HCT116 (cell line): Measurements from ENCODE around the gene RAB31. TPM values are rescaled to one million over a fixed set of nuclear protein-coding genes. Genes with fewer than 3 reads are reported as not detected.

Experiments
- ATAC-seq: fragments of 200-7000 bp; cut with Tn5 transposase; 2 replicates; pipeline ENCODE4 v1.9.1; 2020; ENCODE audit warnings: mild to moderate bottlenecking, moderate library complexity
- BruUV-seq: library from RNA; stranded (reverse); fragments of 400-500 nt; replicated peaks from 2 replicates; lab custom pipeline; 2021; lab: Mats Ljungman, UMichigan
- CTCF ChIA-PET: fragments of 300-600 bp; sonication (Branson Sonifier 250); formaldehyde crosslinking; loops from one replicate; lab custom pipeline; 2021; ENCODE audit warnings: antibody characterized with exemption; lab: Charles Lee
- POLR2A ChIA-PET: fragments of 300-600, 350-600 bp; sonication (Branson Sonifier 250); formaldehyde crosslinking; loops from one replicate; lab custom pipeline; 2021; ENCODE audit warnings: antibody characterized with exemption; lab: Charles Lee
- RAD21 ChIA-PET, 2 experiments: fragments of 300-600 bp; sonication (Branson Sonifier 250); formaldehyde crosslinking; loops; one replicate each; lab custom pipeline; 2023; ENCODE audit warnings: low total read pairs in 2 of 2; ENCODE audit not compliant: uncharacterized antibody in 2 of 2, unreplicated experiment in 2 of 2, low non-redundant PET in 1 of 2; lab: Charles Lee
- DNase-seq: peaks from one replicate; pipeline ENCODE4 v3.0.0-alpha.2; 2010; ENCODE audit warnings: low read depth, low spot score
- H2AFZ ChIP-seq: fragments of 200-600 bp; shearing (Covaris generic), sonication (generic); 2 replicates; pipeline ENCODE4 v1.6.1; 2017; ENCODE audit warnings: low read depth, mixed run types, mixed read lengths, antibody characterized with exemption, low read length; ENCODE audit not compliant: poor library complexity, severe bottlenecking
- H3K27ac ChIP-seq: 2 replicates; pipeline ENCODE4 v1.5.1; 2012; ENCODE audit warnings: low read depth, low read length
- H3K27me3 ChIP-seq: fragments of 200-600 bp; sonication (generic); 2 replicates; pipeline ENCODE4 v1.6.1; 2016; ENCODE audit warnings: mixed run types, low read length, mixed read lengths; ENCODE audit not compliant: insufficient read depth
- H3K36me3 ChIP-seq, 2 experiments: fragments of 200-500 bp in 1 of 2; fragments of 200-600 bp in 1 of 2; sonication (Bioruptor generic) in 1 of 2; sonication (generic) in 1 of 2; 2 replicates each; pipeline versions ENCODE4 v1.5.1 to v1.6.1; 2014 to 2016; ENCODE audit warnings: low read length in 2 of 2, inconsistent platforms in 1 of 2, mixed read lengths in 1 of 2, mixed run types in 1 of 2; ENCODE audit not compliant: insufficient read depth in 2 of 2, control insufficient read depth in 1 of 2
- H3K4me1 ChIP-seq, 2 experiments: fragments of 200-600 bp in 1 of 2; sonication (generic) in 1 of 2; 2 replicates each; pipeline versions ENCODE4 v1.5.1 to v1.6.1; 2012 to 2017; ENCODE audit warnings: low read length in 2 of 2, inconsistent platforms in 1 of 2, mild to moderate bottlenecking in 1 of 2, mixed read lengths in 1 of 2, mixed run types in 1 of 2, moderate library complexity in 1 of 2; ENCODE audit not compliant: insufficient read depth in 2 of 2, control insufficient read depth in 1 of 2
- H3K4me2 ChIP-seq: fragments of 200-600 bp; sonication (generic); 2 replicates; pipeline ENCODE4 v1.6.1; 2017; ENCODE audit warnings: mixed run types, low read length, mixed read lengths
- H3K4me3 ChIP-seq, 2 experiments: fragments of 200-600 bp in 1 of 2; sonication (generic) in 1 of 2; replicated peaks in 1 of 2; 2 replicates each; pipeline ENCODE4 v1.5.1; 2011 to 2016; ENCODE audit warnings: low read length in 2 of 2, control low read depth in 1 of 2, low read depth in 1 of 2, mild to moderate bottlenecking in 1 of 2, mixed read lengths in 1 of 2, mixed run types in 1 of 2
- H3K79me2 ChIP-seq: fragments of 200-600 bp; sonication (generic); 2 replicates; pipeline ENCODE4 v1.6.1; 2017; ENCODE audit warnings: mild to moderate bottlenecking, mixed run types, low read length, moderate library complexity, mixed read lengths; ENCODE audit not compliant: insufficient read depth
- H3K9ac ChIP-seq: fragments of 200-600 bp; sonication (generic); 2 replicates; pipeline ENCODE4 v1.6.1; 2016; ENCODE audit warnings: low read length, mixed read lengths
- H3K9me2 ChIP-seq: fragments of 200-600 bp; sonication (generic), shearing (Covaris generic); 2 replicates; pipeline ENCODE4 v1.6.1; 2017; ENCODE audit warnings: mixed run types, mild to moderate bottlenecking, moderate library complexity; ENCODE audit not compliant: insufficient read depth
- H3K9me3 ChIP-seq, 2 experiments: fragments of 200-500 bp in 1 of 2; fragments of 200-600 bp in 1 of 2; sonication (Bioruptor generic) in 1 of 2; sonication (generic) in 1 of 2; 2 replicates each; pipeline ENCODE4 v1.6.1; 2014 to 2017; ENCODE audit warnings: low read length in 2 of 2, mixed read lengths in 2 of 2, inconsistent platforms in 1 of 2, low read depth in 1 of 2, mild to moderate bottlenecking in 1 of 2, mixed run types in 1 of 2, moderate library complexity in 1 of 2; ENCODE audit not compliant: control insufficient read depth in 1 of 2, insufficient read depth in 1 of 2
- H4K20me1 ChIP-seq: fragments of 200-600 bp; sonication (generic), shearing (Covaris generic); 2 replicates; pipeline ENCODE4 v1.6.1; 2017; ENCODE audit warnings: mixed run types, mild to moderate bottlenecking, moderate library complexity; ENCODE audit not compliant: insufficient read depth
- ELF1 ChIP-seq: IDR thresholded peaks from 2 replicates; pipeline ENCODE4 v1.6.1; 2012; ENCODE audit warnings: low read depth, borderline replicate concordance
- FOSL1 ChIP-seq: IDR thresholded peaks from 2 replicates; pipeline ENCODE4 v1.6.1; 2012; ENCODE audit warnings: low read depth
- JUND ChIP-seq: IDR thresholded peaks from 2 replicates; pipeline ENCODE4 v1.6.1; 2012
- POLR2A ChIP-seq: IDR thresholded peaks from 2 replicates; pipeline ENCODE4 v1.7.0; 2011; ENCODE audit warnings: borderline replicate concordance; ENCODE audit not compliant: insufficient read depth, insufficient read length; ENCODE audit errors: extremely low read depth
- POLR2AphosphoS5 ChIP-seq: IDR thresholded peaks from 2 replicates; pipeline ENCODE4 v1.6.1; 2011; ENCODE audit warnings: mild to moderate bottlenecking, low read depth, low read length, moderate library complexity
- RAD21 ChIP-seq: IDR thresholded peaks from 2 replicates; pipeline ENCODE4 v1.6.1; 2012; ENCODE audit warnings: low read depth, mild to moderate bottlenecking
- SP1 ChIP-seq: IDR thresholded peaks from 2 replicates; pipeline ENCODE4 v1.6.1; 2012; ENCODE audit warnings: low read depth
- SRF ChIP-seq: IDR thresholded peaks from 2 replicates; pipeline ENCODE4 v1.6.1; 2012; ENCODE audit warnings: low read depth
- TCF7L2 ChIP-seq: IDR thresholded peaks from 2 replicates; pipeline ENCODE4 v1.7.0; 2011; ENCODE audit warnings: borderline replicate concordance, inconsistent platforms; ENCODE audit not compliant: insufficient read depth, insufficient read length; ENCODE audit errors: extremely low read depth
- ZFX ChIP-seq: fragments of 450-650 bp; IDR thresholded peaks from 2 replicates; pipeline ENCODE4 v1.6.1; 2017
- ZNF274 ChIP-seq: fragments of 200-500 bp; sonication (Bioruptor generic); IDR thresholded peaks from 2 replicates; pipeline ENCODE4 v1.6.1; 2014; ENCODE audit warnings: mild to moderate bottlenecking, low read depth, low read length, inconsistent platforms
- intact Hi-C: fragments of 100-400 bp; cut with micrococcal nuclease; formaldehyde crosslinking; loops from 2 replicates; pipeline ENCODE4 v1.10.0; 2022
- total RNA-seq: library from RNA; stranded (reverse); gene quantifications from one replicate; pipeline ENCODE4 v1.2.1, GENCODE V29; 2021; ENCODE audit not compliant: unreplicated experiment
- TF ChIP-seq, protein P1 (sequence below): IDR thresholded peaks from 2 replicates; pipeline ENCODE4 v1.6.1; 2011; ENCODE audit warnings: mild to moderate bottlenecking, low read length, moderate library complexity; ENCODE audit not compliant: insufficient replicate concordance; ENCODE audit errors: extremely low read depth
- TF ChIP-seq, protein P2 (sequence below), 3 experiments: fragments of 200-600 bp in 1 of 3; sonication (generic) in 1 of 3; IDR thresholded peaks in 2 of 3; conservative IDR thresholded peaks in 1 of 3; 2 replicates each; pipeline ENCODE4 v1.5.1; 2012 to 2017; ENCODE audit warnings: low read depth in 2 of 3, low read length in 2 of 3, antibody characterized with exemption in 1 of 3, borderline replicate concordance in 1 of 3, control low read depth in 1 of 3, mild to moderate bottlenecking in 1 of 3, mixed read lengths in 1 of 3, mixed run types in 1 of 3, moderate library complexity in 1 of 3; ENCODE audit not compliant: insufficient read depth in 1 of 3

The RAB31 gene
- total RNA-seq, 1 experiment from 2014 or later: 46.9 TPM

DNA sequence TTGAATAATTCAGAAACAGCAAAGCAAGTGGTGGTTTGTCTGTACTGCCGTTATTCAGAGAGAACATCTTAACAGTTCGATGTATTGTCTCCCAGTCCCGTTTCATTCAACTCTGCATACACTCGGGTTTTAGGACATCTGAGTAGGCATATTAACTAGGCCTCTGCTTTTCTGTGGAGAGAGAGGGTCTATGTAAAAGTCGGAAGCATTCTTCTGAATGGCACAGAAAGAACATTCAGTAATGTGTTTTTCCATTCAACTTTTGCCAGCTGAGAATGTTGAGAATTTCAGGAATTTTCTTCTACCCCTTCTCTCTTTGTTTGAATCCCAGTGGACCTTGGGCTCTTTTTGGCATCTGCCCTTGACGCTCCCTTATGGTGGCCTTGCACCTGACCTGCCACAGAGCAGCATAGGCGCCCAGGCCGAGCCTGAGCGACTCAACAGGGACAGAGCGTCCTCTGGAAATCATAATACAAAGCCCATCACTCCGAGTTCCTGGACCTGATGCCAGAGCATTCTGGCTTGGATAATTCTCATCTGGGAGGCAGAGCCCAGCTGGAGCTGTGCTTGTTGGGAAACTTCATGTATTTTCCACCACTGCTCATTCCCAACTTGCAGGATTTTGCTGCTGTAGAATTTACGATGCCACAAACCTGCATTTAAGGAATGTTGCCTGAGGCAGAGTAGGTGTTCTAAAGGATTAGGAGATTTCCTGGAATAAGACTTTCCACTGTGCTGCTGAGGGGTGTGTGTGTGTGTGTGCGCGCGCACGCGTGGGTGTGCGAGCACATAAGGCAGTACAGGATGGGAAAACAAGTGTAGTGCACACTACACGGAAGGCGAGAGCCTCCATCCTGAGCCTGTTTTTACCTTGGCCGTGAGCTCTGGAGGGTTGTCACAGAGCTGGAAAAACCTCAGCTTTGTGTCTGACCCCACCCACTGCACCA is 100.5 kb downstream of the RAB31 start:
- no TSS peak for BruUV-seq
- TF ChIP-seq ZFX (no peak), POLR2AphosphoS5 (no peak), FOSL1 (no peak), TCF7L2 (no peak), RAD21 (no peak), JUND (no peak), SP1 (no peak), SRF (no peak), ELF1 (no peak), POLR2A (no peak), ZNF274 (no peak)
- TF ChIP-seq, protein P1, sequence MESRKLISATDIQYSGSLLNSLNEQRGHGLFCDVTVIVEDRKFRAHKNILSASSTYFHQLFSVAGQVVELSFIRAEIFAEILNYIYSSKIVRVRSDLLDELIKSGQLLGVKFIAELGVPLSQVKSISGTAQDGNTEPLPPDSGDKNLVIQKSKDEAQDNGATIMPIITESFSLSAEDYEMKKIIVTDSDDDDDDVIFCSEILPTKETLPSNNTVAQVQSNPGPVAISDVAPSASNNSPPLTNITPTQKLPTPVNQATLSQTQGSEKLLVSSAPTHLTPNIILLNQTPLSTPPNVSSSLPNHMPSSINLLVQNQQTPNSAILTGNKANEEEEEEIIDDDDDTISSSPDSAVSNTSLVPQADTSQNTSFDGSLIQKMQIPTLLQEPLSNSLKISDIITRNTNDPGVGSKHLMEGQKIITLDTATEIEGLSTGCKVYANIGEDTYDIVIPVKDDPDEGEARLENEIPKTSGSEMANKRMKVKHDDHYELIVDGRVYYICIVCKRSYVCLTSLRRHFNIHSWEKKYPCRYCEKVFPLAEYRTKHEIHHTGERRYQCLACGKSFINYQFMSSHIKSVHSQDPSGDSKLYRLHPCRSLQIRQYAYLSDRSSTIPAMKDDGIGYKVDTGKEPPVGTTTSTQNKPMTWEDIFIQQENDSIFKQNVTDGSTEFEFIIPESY: no peak
- TF ChIP-seq, protein P2, sequence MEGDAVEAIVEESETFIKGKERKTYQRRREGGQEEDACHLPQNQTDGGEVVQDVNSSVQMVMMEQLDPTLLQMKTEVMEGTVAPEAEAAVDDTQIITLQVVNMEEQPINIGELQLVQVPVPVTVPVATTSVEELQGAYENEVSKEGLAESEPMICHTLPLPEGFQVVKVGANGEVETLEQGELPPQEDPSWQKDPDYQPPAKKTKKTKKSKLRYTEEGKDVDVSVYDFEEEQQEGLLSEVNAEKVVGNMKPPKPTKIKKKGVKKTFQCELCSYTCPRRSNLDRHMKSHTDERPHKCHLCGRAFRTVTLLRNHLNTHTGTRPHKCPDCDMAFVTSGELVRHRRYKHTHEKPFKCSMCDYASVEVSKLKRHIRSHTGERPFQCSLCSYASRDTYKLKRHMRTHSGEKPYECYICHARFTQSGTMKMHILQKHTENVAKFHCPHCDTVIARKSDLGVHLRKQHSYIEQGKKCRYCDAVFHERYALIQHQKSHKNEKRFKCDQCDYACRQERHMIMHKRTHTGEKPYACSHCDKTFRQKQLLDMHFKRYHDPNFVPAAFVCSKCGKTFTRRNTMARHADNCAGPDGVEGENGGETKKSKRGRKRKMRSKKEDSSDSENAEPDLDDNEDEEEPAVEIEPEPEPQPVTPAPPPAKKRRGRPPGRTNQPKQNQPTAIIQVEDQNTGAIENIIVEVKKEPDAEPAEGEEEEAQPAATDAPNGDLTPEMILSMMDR (IDR thresholded peaks at IDR 0.05 in 2 of 3, conservative IDR thresholded peaks at IDR 0.05 in 1 of 3; ENCODE audit: borderline replicate concordance in 1 of 3, insufficient read depth in 1 of 3, low read depth in 2 of 3, low read length in 2 of 3): no peak
- Histone ChIP-seq H3K4me3 (no peak overlapping the region), H3K9me2 (no peaks in the 10 kb centered on the region), H3K4me2 (no peak overlapping the region), H2AFZ (no peak overlapping the region), H3K36me3 (no peaks in the 10 kb centered on the region), H3K4me1 (peaks cover 10 to 14% of the 10 kb centered on the region in 2 experiments; a peak in 3 of 4 replicates), H3K9me3 (no peaks in the 10 kb centered on the region), H4K20me1 (no peaks in the 10 kb centered on the region), H3K27me3 (no peaks in the 10 kb centered on the region), H3K9ac (no peak overlapping the region), H3K79me2 (no peaks in the 10 kb centered on the region), H3K27ac (no peak overlapping the region)
- intact Hi-C loops: no loop called here
- no peak for ATAC-seq
- ChIA-PET RAD21 (no interaction called here), CTCF (no interaction called here), POLR2A (no interaction called here)
- DNase-seq: no peak
